ENCODE data around the gene PREX1. TPM values are rescaled to one million over a fixed set of nuclear protein-coding genes. Genes with fewer than 3 reads are reported as not detected.
"Not testable (repeated sequence)": the region's sequence is repeated elsewhere in the genome, so short reads cannot be mapped to it uniquely, and the experiment has no call there.

Gene PREX1
- polyA plus RNA-seq, 1 donor = 9.9 TPM

DNA sequence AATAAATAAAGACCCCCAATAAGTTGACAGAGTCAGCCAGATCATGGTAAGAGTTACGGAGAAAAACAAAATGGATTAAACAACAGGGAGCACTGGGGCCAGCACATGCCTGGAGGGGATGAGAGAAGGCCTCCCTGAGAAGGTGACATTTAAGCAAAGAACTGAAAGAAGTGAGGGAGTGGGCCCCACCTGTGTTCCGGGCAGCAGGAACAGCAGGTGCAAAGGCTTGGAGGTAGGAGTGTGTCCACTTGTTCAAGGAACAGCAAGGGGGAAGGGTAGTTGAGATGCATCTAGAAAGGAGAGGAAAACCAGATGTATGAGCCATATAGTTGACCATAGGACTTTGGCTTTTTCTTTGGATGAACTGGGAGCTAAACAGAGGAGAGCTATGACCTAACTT, 7.6 kb upstream of the PREX1 start:
- 100% methylated on average over 1 of the region's 2 CpGs for WGBS (ENCODE audit: insufficient coverage, low lambda C conversion rate)
- Histone ChIP-seq H3K9me3 (ENCODE audit: control insufficient read depth, low read depth, low read length) (no peaks in the 10 kb centered on the region), H3K4me1 (ENCODE audit: control insufficient read depth, insufficient read depth, low read length) (no peaks in the 10 kb centered on the region), H3K27me3 (ENCODE audit: control insufficient read depth, insufficient read depth, low read length) (peaks cover 7% of the 10 kb centered on the region), H3K27ac (ENCODE audit: low read length) (no peak overlapping the region), H3K36me3 (ENCODE audit: control insufficient read depth, insufficient read depth, low read length) (no peaks in the 10 kb centered on the region), H3K4me3 (ENCODE audit: low read length) (no peak overlapping the region)
- no peak for DNase-seq

GRCh38 chr20:48834278-48834677, 6.5 kb upstream of the PREX1 start:
- Histone ChIP-seq H3K4me1 (ENCODE audit: control insufficient read depth, insufficient read depth, low read length) (no peaks in the 10 kb centered on the region), H3K4me3 (ENCODE audit: low read length) (no peak overlapping the region), H3K27me3 (ENCODE audit: control insufficient read depth, insufficient read depth, low read length) (peaks cover 17% of the 10 kb centered on the region), H3K27ac (ENCODE audit: low read length) (no peak overlapping the region), H3K36me3 (ENCODE audit: control insufficient read depth, insufficient read depth, low read length) (no peaks in the 10 kb centered on the region), H3K9me3 (ENCODE audit: control insufficient read depth, low read depth, low read length) (no peaks in the 10 kb centered on the region)
- DNase-seq = no peak
- WGBS (ENCODE audit: insufficient coverage, low lambda C conversion rate) = 0% methylated on average over 1 of the region's 2 CpGs

DNA sequence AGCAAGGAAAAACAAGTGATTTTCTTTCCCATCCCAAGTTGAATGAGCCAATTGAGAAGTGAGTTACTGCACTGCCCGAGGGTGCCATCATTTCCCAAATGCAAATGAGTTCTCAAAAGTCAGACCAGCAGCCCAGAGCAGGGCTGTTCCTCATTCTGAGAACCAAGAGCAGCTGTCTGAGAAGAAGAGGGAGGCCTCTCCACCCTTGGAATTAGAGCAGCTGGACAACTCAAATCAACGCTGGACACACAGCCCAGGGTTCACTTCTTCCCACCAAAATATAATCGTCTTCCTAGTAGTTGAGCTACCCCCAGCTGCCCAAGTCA, 4.6 kb upstream of the PREX1 start:
- no peaks in the 10 kb centered on the region for H3K4me1 ChIP-seq (ENCODE audit: control insufficient read depth, insufficient read depth, low read length)
- WGBS (ENCODE audit: insufficient coverage, low lambda C conversion rate) = no CpG with 5 or more reads among the region's 3 CpGs
- no peaks in the 10 kb centered on the region for H3K9me3 ChIP-seq (ENCODE audit: control insufficient read depth, low read depth, low read length)
- no peaks in the 10 kb centered on the region for H3K36me3 ChIP-seq (ENCODE audit: control insufficient read depth, insufficient read depth, low read length)
- H3K27ac ChIP-seq (ENCODE audit: low read length) = no peak overlapping the region
- peaks cover 25% of the 10 kb centered on the region for H3K27me3 ChIP-seq (ENCODE audit: control insufficient read depth, insufficient read depth, low read length)
- H3K4me3 ChIP-seq (ENCODE audit: low read length) = no peak overlapping the region
- no peak for DNase-seq

- 29% methylated on average over 4 of the region's 7 CpGs for WGBS (ENCODE audit: insufficient coverage, low lambda C conversion rate)
- Histone ChIP-seq H3K4me1 (ENCODE audit: control insufficient read depth, insufficient read depth, low read length) (no peaks in the 10 kb centered on the region), H3K9me3 (ENCODE audit: control insufficient read depth, low read depth, low read length) (no peaks in the 10 kb centered on the region), H3K36me3 (ENCODE audit: control insufficient read depth, insufficient read depth, low read length) (no peaks in the 10 kb centered on the region), H3K27me3 (ENCODE audit: control insufficient read depth, insufficient read depth, low read length) (peaks cover 31% of the 10 kb centered on the region), H3K27ac (ENCODE audit: low read length) (no peak overlapping the region), H3K4me3 (ENCODE audit: low read length) (no peak overlapping the region)
- no peak for DNase-seq
These were observed 4.1 kb upstream of the PREX1 start for GRCh38 chr20:48831718-48832404.

DNA sequence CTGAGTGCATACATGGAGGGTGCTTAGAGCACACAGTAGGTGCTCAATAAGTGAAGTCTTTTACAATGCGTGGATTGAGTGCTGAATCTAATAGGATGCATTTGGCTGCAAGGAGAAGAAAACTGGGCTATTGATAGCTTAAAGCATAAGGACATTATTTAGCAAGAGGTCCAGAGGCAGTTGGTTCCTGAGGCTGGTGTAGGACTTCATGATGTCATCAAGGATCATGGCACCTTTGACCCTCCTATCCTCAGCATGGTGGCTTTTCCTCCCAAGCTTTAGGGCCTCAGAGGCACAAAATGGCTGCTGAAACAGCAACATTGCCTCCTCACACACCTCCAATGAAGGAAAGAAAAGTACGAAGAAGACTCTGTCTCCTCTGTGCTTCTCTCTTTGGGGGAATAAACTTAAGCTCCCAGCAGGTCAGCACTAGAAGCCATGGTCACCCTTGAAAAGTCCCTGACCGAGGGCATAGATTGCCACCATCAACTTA, 3.1 kb upstream of the PREX1 start:
- H3K27me3 ChIP-seq (ENCODE audit: control insufficient read depth, insufficient read depth, low read length) = peaks cover 38% of the 10 kb centered on the region
- no peak for DNase-seq
- no peaks in the 10 kb centered on the region for H3K4me1 ChIP-seq (ENCODE audit: control insufficient read depth, insufficient read depth, low read length)
- no peak overlapping the region for H3K27ac ChIP-seq (ENCODE audit: low read length)
- H3K9me3 ChIP-seq (ENCODE audit: control insufficient read depth, low read depth, low read length) = no peaks in the 10 kb centered on the region
- WGBS (ENCODE audit: insufficient coverage, low lambda C conversion rate) = no CpG with 5 or more reads among the region's 3 CpGs
- H3K36me3 ChIP-seq (ENCODE audit: control insufficient read depth, insufficient read depth, low read length) = no peaks in the 10 kb centered on the region
- H3K4me3 ChIP-seq (ENCODE audit: low read length) = no peak overlapping the region

- H3K27ac ChIP-seq (ENCODE audit: low read length) = no peak overlapping the region
- no peaks in the 10 kb centered on the region for H3K36me3 ChIP-seq (ENCODE audit: control insufficient read depth, insufficient read depth, low read length)
- DNase-seq = no peak
- H3K4me1 ChIP-seq (ENCODE audit: control insufficient read depth, insufficient read depth, low read length) = no peaks in the 10 kb centered on the region
- H3K27me3 ChIP-seq (ENCODE audit: control insufficient read depth, insufficient read depth, low read length) = peaks cover 44% of the 10 kb centered on the region
- no peak overlapping the region for H3K4me3 ChIP-seq (ENCODE audit: low read length)
- no peaks in the 10 kb centered on the region for H3K9me3 ChIP-seq (ENCODE audit: control insufficient read depth, low read depth, low read length)
- WGBS (ENCODE audit: insufficient coverage, low lambda C conversion rate) = no CpG with 5 or more reads among the region's 4 CpGs
These were observed 2.1 kb upstream of the PREX1 start for GRCh38 chr20:48829940-48830339.

- H3K9me3 ChIP-seq (ENCODE audit: control insufficient read depth, low read depth, low read length) = no peaks in the 10 kb centered on the region
- peaks cover 52% of the 10 kb centered on the region for H3K27me3 ChIP-seq (ENCODE audit: control insufficient read depth, insufficient read depth, low read length)
- 80% methylated on average over 1 of the region's 11 CpGs for WGBS (ENCODE audit: insufficient coverage, low lambda C conversion rate)
- DNase-seq = no peak
- H3K36me3 ChIP-seq (ENCODE audit: control insufficient read depth, insufficient read depth, low read length) = no peaks in the 10 kb centered on the region
- H3K4me3 ChIP-seq (ENCODE audit: low read length) = peak overlapping the region; percentile 23
- no peak overlapping the region for H3K27ac ChIP-seq (ENCODE audit: low read length)
- H3K4me1 ChIP-seq (ENCODE audit: control insufficient read depth, insufficient read depth, low read length) = no peaks in the 10 kb centered on the region
These were observed 1.1 kb upstream of the PREX1 start for GRCh38 chr20:48828734-48829460.

GRCh38 chr20:48826883-48827771, 672 bp downstream of the PREX1 start:
- Histone ChIP-seq H3K9me3 (ENCODE audit: control insufficient read depth, low read depth, low read length) (no peaks in the 10 kb centered on the region), H3K36me3 (ENCODE audit: control insufficient read depth, insufficient read depth, low read length) (no peaks in the 10 kb centered on the region), H3K4me3 (ENCODE audit: low read length) (peak overlapping the region; percentile 53), H3K27ac (ENCODE audit: low read length) (no peak overlapping the region), H3K27me3 (ENCODE audit: control insufficient read depth, insufficient read depth, low read length) (peaks cover 57% of the 10 kb centered on the region), H3K4me1 (ENCODE audit: control insufficient read depth, insufficient read depth, low read length) (no peaks in the 10 kb centered on the region)
- peak in 1 of 2 donors; percentile 43 for DNase-seq
- WGBS (ENCODE audit: insufficient coverage, low lambda C conversion rate) = no CpG with 5 or more reads among the region's 72 CpGs

GRCh38 chr20:48826480-48826879, 1.3 kb downstream of the PREX1 start:
- 45% methylated on average over 8 of the region's 17 CpGs for WGBS (ENCODE audit: insufficient coverage, low lambda C conversion rate)
- H3K9me3 ChIP-seq (ENCODE audit: control insufficient read depth, low read depth, low read length); H3K27ac ChIP-seq (ENCODE audit: low read length); H3K4me1 ChIP-seq (ENCODE audit: control insufficient read depth, insufficient read depth, low read length); H3K36me3 ChIP-seq (ENCODE audit: control insufficient read depth, insufficient read depth, low read length); DNase-seq: not testable (repeated sequence)
- peaks cover 59% of the 10 kb centered on the region for H3K27me3 ChIP-seq (ENCODE audit: control insufficient read depth, insufficient read depth, low read length)
- peak overlapping the region; percentile 53 for H3K4me3 ChIP-seq (ENCODE audit: low read length)

DNA sequence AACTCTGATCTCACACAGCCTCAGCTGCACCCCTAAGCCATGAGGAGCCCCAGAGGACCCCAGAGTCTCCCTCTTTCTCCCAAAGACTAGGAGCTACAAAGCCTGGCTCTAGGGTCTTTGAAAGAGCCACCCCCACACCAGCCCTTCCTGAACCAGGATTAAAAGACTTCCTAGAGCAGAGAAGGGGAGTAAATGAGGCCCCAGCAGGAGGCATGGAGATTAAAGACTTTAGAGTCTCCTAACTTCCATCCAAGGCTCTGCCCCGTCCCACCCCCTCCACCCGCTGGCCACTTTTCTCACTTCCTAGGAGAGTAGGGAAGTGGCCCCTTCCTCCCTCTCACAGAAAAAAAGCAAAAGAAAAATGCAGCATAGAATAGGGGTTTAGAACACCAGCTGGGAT, 1.7 kb downstream of the PREX1 start:
- no CpG with 5 or more reads among the region's 2 CpGs for WGBS (ENCODE audit: insufficient coverage, low lambda C conversion rate)
- Histone ChIP-seq H3K4me3 (ENCODE audit: low read length) (peak overlapping the region; percentile 53), H3K36me3 (ENCODE audit: control insufficient read depth, insufficient read depth, low read length) (no peaks in the 10 kb centered on the region), H3K27ac (ENCODE audit: low read length) (no peak overlapping the region), H3K27me3 (ENCODE audit: control insufficient read depth, insufficient read depth, low read length) (peaks cover 63% of the 10 kb centered on the region), H3K9me3 (ENCODE audit: control insufficient read depth, low read depth, low read length) (no peaks in the 10 kb centered on the region), H3K4me1 (ENCODE audit: control insufficient read depth, insufficient read depth, low read length) (no peaks in the 10 kb centered on the region)
- DNase-seq = no peak

Measured in large intestine (tissue), 3 donors.